DMS79 treated with DMSO at 0.1 percent for 48 hours (cell line): Measurements from ENCODE around the gene EZR.
A peak's percentile ranks its signal among the peaks of the same experiment; 100 is the strongest.

ENCODE experiments used
- DNase-seq: peaks from one replicate; lab custom pipeline; 2025; lab: John Stamatoyannopoulos, UW

EZR gene

GRCh38 chr6:158819213-158819976 lies at the start of gene EZR:
Gene EZR (minus strand): TSS chr6:158819368. CDS start chr6:158818093, 1,275 bp downstream.
- peak; percentile 60 for DNase-seq

GRCh38 chr6:158868122-158868480 lies 48.9 kb upstream of the EZR start:
- DNase-seq: no peak

GRCh38 chr6:158867381-158868121 lies 48.4 kb upstream of the EZR start:
- DNase-seq: peak; percentile 55

DNA sequence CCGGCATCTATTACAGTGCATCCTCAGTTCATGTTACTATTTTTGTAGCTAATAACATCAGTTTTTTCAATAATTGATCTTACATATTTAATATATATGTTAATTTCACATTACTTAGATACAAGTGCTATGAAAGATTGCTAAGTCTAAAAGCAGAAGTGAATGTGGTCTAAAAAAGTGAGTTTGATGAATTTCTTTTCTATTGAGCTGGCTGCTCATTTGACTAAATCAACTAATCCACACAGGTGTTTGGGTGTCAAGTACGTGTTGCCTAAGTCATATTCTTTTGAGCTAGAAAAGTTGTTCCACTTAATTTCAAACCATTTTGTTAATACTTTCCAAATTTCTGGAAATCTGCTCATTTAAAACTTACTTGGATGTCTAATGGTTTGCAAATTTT lies 46.6 kb upstream of the EZR start:
- no peak for DNase-seq

- no peak for DNase-seq
Measured at GRCh38 chr6:158863646-158864045, 44.5 kb upstream of the EZR start.

DNA sequence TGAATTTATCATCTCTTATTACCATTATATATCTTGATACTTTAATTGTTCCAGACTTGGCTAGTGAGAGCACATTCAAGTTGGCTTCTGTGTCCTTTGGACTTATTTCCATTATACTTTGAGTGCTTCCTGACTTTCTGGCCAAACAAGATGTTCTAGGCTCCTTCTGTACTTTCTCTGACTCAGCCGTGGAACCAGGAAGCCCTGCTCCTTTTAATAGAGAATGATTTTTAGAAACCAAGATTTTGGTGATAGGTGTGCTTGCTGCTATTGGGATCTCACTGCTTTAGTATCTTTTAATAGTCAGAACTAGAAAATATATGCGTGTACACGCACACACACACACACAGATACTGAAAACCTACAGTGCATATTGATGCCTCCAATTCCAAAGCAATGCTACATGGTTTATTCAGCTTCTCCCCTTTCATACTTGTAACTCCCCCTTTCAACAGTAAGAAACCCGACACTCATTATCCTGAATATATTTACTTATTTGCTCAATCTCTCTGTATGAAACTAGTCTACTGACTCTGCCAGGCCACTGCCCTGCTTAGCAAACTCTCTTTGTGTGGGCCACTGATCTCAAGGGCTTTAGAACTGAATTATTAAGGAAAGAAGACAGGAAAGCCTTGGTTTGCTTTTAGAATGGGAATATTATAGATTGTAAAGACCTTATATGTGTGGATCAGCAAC lies 42.7 kb upstream of the EZR start:
- DNase-seq: peak; percentile 14

DNA sequence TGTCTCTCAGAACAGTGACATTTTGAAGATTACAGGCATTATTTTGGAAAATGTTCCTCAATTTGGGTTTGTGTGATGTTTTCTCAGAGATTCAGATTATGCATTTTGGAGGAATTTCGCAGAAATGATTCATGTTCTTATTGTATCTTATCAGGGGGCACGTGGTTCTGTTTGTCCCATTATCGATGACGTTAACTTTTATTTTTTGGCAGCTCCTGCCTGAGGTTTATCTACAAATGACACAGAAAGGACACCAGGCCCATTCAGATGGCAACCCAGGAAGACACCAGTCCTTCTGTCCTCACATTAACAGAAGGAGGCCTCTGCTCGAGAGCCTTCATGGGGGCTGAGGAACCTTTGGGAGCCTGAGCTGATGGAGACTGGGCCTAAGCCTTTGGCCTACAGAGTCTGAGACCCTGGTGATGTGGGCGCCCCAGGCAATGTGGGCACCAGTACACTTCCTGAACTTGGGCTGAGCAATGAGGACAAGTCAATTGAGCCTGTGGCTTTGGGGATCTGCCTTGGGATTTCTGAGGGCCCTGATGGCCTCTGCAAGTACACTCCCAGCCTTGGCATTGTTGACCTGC lies 41.2 kb upstream of the EZR start:
- DNase-seq: no peak

- no peak for DNase-seq
Measured at GRCh38 chr6:158856261-158856660, 37.1 kb upstream of the EZR start.

DNA sequence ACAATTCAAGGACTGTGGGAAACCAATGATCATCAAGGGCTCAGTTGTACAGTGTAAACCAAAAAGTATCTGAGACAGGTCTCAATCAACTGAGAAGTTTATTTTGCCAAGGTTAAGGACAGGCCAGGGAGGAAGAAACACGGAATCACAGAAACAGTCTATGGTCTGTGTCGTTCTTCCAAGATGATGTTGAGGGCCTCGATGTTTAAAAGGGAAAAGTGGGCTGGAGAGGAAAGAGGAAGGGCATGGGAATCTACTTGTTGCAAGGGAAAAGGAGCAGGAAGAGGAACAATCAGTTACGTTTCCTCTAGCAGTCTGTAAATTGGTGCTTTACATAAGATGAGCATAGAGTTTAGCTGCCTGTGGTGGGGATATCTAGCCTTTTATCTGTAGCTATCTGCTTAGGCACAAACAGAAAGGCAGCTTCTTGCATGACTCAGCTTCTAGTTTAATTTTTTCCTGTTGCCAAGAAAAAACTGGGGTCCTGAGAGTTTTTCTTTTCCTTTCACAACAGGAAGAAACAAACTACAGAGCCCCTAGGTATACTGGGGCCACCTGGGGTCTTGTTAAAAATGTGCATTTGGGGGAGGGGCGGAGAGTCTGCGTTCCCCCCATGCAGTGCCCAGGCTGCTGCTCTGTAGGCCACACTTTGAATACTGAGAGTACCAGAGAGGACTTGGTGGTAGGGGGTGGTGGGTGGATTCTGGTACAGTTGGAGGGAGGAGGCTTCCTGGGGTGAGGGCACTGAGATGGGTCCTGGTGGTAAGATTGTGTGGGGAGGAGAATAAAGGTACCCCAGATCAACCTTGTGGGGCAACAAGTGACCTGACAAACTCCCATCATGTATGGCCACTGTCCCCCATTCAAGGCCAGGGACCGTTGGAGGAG lies 35.3 kb upstream of the EZR start:
- DNase-seq: no peak

GRCh38 chr6:158853880-158854213 lies 34.7 kb upstream of the EZR start:
- DNase-seq: no peak

DNA sequence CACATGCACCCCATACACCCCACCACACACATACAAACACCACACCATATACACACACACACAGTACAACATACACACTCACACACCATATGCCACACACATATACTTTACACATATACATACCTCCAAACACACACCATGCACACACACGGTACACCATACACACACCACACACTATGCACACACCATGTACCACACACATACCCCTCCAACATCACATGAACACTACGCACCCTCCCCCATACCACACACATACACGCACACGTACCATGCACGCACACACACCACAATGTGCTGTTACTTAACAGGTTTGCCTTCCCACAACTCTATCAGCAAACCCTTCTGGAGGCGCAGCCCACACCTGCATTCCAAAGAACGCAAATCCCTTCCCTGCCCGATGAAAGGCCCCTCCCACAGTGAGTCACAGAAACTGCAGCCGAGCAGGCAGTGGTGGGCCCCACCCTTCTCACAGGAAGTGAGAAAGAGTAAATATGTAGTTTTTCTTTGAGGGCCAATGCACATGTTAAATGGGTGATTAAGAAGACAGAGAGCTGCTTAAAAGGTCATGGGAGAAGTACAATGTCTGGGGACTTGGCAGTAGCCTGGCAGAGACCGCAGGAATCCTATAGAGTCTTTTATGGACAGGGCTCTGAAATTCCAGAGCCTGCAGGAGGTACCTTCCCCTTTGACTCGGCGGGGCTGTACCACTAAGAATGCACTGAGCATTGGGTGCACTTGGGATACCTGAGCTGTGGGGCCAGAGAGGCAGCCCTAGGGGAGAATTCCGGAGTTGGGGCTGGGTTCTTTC lies 34.1 kb upstream of the EZR start:
- peak; percentile 74 for DNase-seq

- DNase-seq: no peak
Measured at GRCh38 chr6:158852312-158853071, 33.3 kb upstream of the EZR start.

GRCh38 chr6:158850807-158851115 lies 31.6 kb upstream of the EZR start:
- no peak for DNase-seq

- DNase-seq: peak; percentile 64
Measured at GRCh38 chr6:158849899-158850806, 31.0 kb upstream of the EZR start.

DNA sequence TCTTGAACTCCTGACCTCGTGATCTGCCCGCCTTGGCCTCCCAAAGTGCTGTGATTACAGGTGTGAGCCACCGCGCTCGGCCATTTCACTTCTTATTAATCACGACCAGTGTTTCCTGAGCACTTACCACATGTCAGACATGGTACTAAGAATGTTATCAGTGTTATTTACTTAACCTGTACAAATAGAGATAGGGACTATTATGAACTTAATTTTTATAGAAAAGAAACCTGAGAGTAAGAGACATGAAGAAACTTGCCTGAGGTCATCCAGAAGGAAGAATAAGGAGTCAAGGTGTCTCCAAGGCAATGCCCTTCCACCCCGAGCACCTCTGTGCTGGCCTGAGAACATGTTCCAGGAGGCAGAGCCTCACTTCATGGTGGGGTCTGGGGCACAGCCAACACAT lies 29.3 kb upstream of the EZR start:
- no peak for DNase-seq

DNA sequence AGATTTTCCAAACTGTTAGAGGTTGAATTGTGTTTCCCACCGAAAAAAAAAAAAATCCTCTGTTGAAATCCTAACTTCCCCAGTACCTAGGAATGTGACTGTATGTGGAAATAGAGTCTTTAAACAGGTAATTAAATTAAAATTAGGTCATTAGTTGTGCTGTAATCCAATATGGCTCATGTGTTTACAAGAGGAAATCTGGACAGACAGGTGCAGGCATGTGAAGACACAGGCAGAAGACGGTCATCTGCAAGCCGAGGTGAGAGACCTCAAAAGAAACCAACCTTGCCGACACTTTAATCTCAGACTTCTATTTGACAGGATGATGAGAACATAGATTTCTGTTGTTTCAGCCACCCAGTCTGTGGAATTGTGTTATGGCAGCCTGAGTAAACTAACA lies 28.6 kb upstream of the EZR start:
- DNase-seq: no peak

GRCh38 chr6:158847012-158847529 lies 27.9 kb upstream of the EZR start:
- no peak for DNase-seq

GRCh38 chr6:158843751-158844683 lies 24.8 kb upstream of the EZR start:
- DNase-seq: no peak
